ENCODE measurements around the gene PLTP.

- TF ChIP-seq CTCF (IDR thresholded peaks at IDR 0.05; ENCODE audit: insufficient read depth, low read depth, low read length) (no peak), EZH2 (IDR thresholded peaks at IDR 0.05; ENCODE audit: insufficient read depth, low read length) (no peak)
Observed at GRCh38 chr20:45927071-45927878, 15.3 kb upstream of the PLTP start.

Measured in astrocyte (in vitro differentiated cells and primary cell).